WI38 (cell line): ENCODE results near the gene SYK.

Source experiments
- H3K4me3 ChIP-seq: 2 replicates; pipeline ENCODE4 v1.5.1; 2011; ENCODE audit warnings: low read depth, mild to moderate bottlenecking, control low read depth, low read length
- CTCF ChIP-seq: IDR thresholded peaks from 2 replicates; pipeline ENCODE4 v1.5.1; 2012; ENCODE audit warnings: low read depth, mild to moderate bottlenecking, control low read depth, low read length

SYK gene

GRCh38 chr9:90826326-90827020 lies 24.9 kb downstream of the SYK start:
- TF ChIP-seq CTCF, result no peak
- H3K4me3 ChIP-seq, result no peak overlapping the region

GRCh38 chr9:90827181-90827871 lies 25.7 kb downstream of the SYK start:
- H3K4me3 ChIP-seq, result no peak overlapping the region
- no peak for TF ChIP-seq CTCF

DNA sequence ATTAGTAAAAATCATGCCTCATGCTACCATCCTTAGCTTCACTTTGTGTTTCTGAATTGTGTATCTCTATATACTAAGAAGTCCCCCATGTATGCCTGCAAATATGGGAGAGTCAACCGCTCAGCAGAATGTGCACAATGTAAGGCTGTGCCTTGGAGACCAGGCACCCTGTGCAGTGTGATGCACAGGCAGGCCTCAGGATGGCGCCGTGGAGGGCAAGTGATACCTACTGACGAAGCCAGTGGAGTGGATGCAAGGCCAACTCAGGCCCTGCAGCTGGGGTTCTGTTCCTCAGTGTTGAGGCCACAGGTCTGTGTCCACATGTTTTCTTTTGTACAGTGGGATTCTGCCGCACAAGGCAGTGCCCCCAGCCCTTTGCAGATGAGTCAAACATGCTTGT lies 28.4 kb downstream of the SYK start:
- no peak for TF ChIP-seq CTCF
- H3K4me3 ChIP-seq, result no peak overlapping the region

GRCh38 chr9:90830977-90831376 lies 29.4 kb downstream of the SYK start:
- no peak overlapping the region for H3K4me3 ChIP-seq
- no peak for TF ChIP-seq CTCF

DNA sequence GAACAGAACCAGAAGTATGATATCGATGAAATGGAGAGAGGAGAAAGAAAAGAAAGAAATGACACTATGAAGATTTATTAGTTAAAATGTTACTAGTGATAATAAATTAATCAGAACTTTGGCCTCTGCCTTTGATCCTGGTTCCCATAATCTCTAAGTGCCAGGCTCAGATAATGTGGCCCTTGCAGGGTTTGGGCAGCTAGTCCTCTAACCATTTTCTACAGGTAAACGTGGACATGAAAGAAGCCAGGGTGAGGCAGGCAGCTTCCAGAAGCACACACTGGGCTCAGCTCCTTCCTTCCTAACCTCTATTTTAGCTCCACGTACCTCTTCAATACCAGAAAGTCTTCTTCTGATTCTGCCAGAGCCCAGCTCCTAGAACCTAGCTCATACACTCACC lies 30.6 kb downstream of the SYK start:
- no peak overlapping the region for H3K4me3 ChIP-seq
- no peak for TF ChIP-seq CTCF

DNA sequence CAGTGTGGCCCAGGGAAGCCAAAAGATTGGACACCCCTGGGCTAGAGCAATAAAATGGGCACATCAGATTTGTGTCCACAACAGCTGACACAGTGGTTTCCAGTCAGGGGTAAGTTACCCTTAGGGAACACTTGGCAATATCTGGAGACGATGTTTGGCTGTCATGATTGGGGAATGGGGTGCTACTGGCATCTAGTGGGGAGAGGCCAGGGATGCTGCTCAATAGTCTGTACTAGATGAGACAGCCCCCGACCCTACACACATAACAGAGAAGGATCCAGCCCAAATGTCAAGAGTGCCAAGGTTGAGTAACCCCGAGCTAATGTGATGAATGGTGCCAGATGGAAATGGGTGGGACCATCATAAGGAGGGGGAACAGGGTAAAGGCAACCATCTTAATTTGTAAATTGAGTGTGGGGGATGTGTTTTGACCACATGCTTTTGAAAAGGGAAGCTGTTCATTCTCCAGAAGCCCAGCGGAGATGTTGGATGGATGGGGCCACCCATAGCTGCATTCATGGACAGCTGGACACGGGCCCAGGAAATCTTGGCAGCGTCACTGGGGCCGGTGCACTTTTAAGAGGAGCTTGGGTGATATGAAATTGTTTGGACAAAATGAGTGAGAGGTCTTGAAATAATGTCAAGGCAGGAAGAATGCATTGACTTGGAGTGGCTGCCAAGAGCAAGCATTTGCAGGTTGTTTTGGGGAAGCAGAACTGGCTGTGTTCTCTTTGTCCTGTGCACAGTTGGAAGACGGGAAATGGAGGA lies 33.4 kb downstream of the SYK start:
- TF ChIP-seq CTCF, result no peak
- no peak overlapping the region for H3K4me3 ChIP-seq
